Fibroblast of lung (primary cell): ENCODE data around the gene RHBDD3.

Experiments used
- CTCF ChIP-seq, 2 donors: IDR thresholded peaks in 1 of 2; conservative IDR thresholded peaks in 1 of 2; 1 replicate in 1 of 2; 2 replicates in 1 of 2; pipeline ENCODE4 v1.5.1; 2011 to 2012; ENCODE audit warnings: low read length in 2 of 2, control low read depth in 1 of 2, inconsistent platforms in 1 of 2, low read depth in 1 of 2, mild to moderate bottlenecking in 1 of 2
- EZH2 ChIP-seq: IDR thresholded peaks from 2 replicates; pipeline ENCODE4 v1.5.1; 2012; ENCODE audit warnings: low read length, control low read depth, mild to moderate bottlenecking; ENCODE audit errors: missing control alignments

GRCh38 chr22:29214232-29214631, 53.5 kb downstream of the RHBDD3 start:
- TF ChIP-seq CTCF (conservative IDR thresholded peaks at IDR 0.05 in 1 of 2, IDR thresholded peaks at IDR 0.05 in 1 of 2; ENCODE audit: low read depth in 1 of 2, low read length in 2 of 2), result no peak
- TF ChIP-seq EZH2, result no peak
